GM19023 (cell line): ENCODE results near the gene CNKSR3.
A peak's percentile ranks its signal among the peaks of the same experiment; 100 is the strongest.
"Not testable (repeated sequence)": the region's sequence is repeated elsewhere in the genome, so short reads cannot be mapped to it uniquely, and the experiment has no call there.

Source experiments
- ATAC-seq: cut with Tn5 transposase; IDR thresholded peaks from one replicate; pipeline ENCODE4 v1.9.1; 2021; ENCODE audit warnings: mild to moderate bottlenecking, moderate library complexity; ENCODE audit not compliant: unreplicated experiment

CNKSR3 gene

DNA sequence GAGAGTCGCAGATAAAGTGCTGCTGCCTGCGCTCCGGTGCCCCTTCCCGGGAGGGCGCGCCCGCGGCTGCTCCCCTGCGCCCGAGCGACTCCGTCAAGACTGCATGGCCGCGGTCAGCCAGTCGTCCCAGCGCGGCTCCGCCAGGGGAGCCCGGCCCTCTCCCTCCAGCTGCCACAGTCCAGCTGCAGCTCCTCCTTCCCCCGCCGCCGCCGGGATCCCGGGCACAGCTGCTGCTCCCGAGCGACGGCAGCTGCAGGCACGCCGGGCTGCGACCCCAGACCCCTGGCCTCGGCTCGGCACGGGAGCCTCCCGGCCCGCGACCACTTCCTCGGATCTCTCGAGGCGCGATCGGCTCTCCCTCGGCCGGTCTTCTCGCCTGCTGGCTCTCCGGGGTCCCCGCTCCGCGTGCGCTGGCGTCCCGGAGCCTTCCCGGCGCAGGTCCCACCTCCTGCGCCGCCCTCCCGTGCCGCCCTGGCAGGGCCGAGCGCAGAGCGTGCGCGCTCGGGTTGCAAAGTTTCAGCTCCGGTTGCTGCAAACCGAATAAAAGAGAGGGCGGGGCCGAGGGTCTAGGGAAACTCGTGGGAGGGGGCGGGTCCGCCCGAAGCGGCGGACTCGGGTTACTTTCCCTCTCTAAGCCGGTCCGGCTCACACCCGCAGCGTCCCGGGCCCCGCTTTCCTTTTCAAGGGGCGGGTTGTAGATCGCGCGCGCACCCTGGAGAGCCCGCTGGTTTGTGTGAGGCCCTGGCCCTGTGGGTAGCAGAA lies at the start of gene CNKSR3:
Gene CNKSR3 (minus strand): TSS at position 542 of the 762 bp plus-strand sequence. CDS start 571 bp downstream, outside the sequence.
- ATAC-seq = peak; percentile 65

DNA sequence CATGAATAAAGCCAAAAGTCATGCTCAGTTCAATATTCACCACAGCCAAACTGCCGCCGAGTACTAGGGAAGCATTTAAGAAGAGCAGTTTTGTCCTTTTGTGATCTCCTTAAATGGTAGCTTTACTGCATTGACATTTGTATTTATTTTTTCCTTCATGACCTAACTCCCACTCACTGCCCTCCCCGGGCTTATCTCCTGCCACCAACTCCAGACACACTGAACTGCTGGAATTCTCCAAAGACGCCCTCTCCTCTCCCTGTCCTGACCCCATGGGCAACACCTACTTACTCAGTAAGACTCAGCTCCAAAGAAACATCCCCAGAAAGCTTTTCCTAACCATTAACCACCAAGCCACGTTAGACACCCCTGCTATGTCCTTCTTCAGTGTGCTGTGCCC lies 48.5 kb upstream of the CNKSR3 start:
- ATAC-seq = no peak

DNA sequence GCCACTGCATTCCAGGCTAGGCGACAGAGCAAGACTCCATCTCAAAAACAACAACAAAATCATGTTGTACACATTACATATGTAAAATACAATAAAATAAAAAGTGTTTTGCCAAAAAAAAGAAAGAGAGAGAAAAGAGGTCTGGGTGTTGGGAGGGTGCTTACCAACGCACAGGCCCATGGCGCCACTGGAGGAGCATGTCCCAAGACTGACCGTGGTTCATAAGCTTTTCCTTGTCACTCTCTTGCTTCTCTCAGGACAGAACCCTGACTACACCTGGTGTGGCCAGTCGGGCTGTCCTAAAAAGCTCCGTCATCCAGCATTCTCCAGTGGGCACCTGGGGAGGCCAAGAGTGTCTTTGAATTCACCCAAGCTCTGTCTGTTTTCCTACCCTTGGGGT lies 48.0 kb upstream of the CNKSR3 start:
- no peak for ATAC-seq

DNA sequence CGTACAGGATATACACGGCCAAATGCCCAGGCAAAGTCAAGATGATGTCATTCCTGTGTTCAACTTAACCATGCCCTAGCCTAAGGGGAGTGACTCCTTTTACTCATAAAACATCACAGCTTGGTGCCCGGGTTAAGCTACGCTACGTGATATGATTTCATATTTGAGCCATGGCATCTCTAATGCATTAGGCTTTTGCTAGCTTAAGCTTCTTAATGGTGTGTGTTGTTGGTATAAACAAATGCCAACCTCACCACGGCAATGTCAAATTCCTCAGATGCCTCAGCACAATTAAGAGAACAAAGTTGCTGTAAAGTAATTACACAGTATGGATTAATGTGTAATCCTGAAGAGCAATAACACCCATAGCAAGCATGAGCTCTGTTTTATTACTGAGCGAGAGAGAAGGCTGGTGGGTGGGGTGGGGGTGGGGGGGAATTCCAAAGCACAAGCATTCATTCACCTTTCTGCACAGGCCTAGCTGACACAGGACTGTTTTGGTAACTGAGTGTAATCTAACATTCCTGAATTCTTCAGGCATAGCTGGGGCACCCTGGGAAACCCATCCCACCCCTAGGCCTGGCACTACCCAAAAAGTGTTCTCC lies 44.7 kb upstream of the CNKSR3 start:
- no peak for ATAC-seq

DNA sequence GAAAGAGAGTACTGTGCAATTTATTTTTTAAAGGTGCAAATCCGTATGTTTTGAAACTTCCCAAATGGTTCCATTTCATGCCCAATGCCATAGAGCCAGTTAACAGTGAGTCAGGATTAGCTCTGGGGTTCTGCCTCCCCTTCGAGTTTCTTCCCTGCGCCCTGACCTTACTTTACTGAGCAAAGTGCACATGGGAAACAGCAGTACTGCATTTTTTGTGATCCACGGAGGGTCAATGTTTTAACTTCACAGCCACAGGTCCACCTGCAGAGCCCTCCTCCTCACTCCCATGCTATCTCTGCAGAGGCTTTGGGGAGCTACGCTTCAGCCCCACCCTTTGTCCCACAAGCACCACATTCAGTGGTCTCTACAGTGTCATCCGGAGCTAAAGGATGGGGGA lies 44.0 kb upstream of the CNKSR3 start:
- ATAC-seq = no peak

DNA sequence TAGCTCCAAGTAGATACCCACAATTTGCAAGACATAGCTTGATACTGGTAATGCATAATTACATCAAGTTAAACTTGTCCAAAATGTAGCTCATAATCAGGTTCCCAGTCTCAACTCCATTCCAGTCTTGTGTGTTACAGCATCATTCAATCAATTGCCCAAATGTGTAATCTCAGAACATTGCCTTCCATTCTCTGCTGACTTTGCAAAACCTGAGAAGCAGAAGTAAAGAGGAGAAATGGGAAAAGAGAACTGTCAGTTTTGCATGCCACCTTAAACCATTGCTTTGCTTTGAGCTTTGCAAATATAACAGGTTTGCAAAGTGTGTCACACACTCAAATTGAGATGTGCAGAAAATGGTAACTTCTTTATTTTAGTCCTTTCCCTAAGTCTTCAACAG lies 40.3 kb upstream of the CNKSR3 start:
- no peak for ATAC-seq

DNA sequence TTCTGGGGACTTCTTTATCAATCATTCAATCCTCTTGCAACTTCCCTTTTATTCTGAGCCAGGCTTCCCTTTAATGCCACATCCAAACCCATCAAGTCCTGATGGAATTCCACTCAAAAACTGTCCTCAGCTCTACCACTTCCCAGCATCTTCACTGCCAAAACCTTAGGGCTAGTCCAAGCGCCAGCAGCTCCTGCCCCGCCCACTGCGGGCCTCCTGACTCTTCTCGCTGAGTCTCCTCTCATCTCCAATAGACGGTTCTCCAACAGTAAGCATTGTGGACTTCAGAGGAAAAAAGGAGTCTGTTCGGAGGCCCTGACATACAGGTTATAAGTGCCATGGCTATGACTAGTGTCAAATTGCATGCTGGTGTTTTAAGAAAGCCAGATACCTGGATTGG lies 38.7 kb upstream of the CNKSR3 start:
- no peak for ATAC-seq

DNA sequence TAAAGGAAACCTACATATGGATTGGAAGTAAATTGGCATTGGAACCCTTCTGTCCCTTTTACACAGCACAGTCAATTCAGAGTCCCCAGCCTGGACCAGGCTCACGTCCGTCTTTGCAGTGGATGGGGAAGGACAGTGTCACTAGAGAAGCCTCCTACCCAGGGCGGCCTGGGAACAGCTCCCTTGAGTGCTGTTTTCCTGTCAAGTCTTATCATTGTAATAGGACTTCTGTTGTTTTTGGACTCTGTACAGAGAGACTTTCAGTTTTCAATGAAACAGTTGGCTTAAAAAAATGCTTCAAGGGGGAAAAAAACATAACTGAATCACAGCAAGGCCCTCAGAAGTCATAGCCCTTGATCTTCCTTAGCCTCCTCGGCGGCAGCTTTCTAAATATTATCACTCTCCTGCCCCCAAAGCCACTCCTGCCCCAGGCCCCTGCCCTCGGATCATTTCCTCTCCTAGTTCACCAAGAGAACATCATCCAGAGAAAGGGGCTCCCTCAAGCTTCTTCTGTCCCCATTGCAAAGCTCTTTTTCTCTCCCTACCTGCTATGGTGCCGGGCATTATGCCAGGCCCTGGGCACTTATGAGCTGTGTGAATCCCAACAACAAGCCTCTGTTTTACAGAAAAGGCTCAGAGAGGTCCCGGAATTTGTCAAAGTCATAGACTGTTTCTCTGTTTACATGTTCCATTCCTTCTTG lies 37.8 kb upstream of the CNKSR3 start:
- no peak for ATAC-seq

DNA sequence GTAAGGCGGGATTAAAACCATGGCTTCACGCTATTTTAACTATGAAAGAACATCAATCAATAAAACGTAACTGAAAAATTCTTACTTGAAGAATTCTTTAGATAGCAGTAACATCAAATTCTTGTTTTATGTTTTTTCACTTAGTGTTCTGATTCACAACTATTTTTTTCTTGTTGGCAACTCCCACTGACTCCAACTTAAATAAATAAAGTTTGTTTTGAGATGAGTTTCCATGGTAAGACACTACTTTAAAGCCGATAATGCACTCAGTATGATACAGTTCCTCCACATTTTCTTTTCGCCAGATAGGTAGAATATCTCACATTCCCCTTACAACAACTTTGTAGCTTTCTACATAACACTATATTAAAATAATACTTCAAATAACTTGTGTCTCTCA lies 33.1 kb upstream of the CNKSR3 start:
- no peak for ATAC-seq

DNA sequence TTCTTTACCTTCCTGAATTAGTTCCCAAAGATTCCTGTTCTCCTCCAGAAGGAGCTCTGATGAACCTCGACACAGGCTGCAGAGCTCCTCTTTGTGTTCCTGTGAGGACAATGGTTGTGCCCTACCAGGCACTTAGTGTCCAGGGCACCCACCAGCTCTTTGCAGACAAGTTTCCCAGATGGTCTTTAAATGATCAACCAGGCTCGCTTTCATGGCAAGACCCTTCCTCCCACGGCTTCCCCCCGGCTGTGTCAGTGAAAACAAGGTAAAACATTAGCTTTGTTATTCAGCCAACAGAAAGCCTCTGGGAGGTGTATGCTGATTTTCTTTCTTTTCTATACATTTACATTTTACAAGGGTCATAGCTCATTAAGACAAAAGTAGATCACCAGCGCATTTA lies 32.3 kb upstream of the CNKSR3 start:
- ATAC-seq = no peak

DNA sequence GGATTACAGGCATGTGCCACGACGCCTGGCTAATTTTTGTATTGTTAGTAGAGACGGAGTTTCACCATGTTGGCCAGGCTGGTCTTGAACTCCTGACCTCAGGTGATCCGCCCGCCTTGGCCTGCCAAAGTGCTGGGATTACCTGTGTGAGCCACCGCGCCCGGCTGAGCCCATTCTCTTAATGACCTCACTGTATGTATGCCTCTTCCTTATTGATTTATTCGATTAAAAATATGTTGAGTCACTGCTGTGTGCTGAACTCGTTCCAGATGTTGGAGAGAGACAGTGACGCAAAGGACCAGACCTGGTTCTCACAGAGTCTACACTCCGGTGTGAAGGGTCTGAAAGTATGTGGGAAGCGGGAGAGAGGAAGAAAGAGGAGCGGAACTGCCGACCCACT lies 31.4 kb upstream of the CNKSR3 start:
- ATAC-seq = not testable (repeated sequence)

DNA sequence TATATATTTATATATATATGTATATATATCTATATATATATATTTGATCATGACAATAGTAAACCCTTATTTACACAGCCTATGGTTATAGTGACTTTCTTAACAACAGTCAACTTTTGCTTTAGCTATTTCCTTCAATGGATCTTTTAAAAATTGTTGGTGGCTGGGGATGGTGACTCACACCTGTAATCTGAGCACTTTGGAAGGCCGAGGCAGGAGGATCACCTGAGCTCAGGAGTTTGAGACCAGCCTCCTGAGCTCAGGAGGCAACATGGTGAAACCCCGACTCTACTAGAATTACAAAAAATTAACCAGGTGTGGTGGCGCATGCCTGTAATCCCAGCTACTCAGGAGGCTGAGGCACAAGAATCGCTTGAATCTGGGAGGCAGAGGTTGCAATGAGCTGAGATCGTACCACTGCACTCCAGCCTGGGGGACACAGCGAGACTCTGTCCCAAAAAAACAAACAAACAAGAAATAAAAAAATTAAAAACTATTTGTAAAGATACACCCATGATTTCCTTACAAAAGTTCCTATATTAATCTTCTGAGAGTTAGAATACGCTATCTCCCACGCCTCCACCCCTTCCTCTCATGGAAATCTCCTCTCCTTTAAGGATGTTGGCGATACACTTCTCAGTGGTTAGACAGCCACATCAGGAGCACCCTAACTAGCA lies 29.2 kb upstream of the CNKSR3 start:
- no peak for ATAC-seq

DNA sequence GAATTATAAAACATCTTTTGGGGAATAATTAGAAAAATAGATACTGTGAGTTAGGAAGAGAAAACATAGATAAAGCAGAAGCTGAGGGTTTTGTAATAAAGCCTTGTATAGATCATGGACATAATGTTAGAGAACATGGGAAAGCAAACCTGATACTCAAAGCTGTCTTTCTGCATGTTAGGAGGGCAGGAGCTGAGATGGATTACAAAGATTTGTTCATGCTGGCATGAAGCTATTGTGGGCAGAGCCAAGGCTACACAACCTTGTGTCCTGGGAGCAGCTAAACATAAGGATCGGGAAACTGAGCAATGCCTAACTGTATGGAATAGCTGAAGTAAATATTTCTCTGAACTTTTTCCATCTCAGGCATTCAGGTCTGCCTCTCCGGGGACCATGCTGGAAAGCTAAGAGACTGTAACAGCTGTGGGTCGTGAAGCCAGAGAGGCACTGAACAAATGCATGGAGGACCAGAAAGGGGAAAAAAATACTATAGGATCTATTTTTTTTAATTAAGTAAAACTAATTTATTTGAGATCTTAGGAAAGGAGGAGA lies 28.2 kb upstream of the CNKSR3 start:
- no peak for ATAC-seq

DNA sequence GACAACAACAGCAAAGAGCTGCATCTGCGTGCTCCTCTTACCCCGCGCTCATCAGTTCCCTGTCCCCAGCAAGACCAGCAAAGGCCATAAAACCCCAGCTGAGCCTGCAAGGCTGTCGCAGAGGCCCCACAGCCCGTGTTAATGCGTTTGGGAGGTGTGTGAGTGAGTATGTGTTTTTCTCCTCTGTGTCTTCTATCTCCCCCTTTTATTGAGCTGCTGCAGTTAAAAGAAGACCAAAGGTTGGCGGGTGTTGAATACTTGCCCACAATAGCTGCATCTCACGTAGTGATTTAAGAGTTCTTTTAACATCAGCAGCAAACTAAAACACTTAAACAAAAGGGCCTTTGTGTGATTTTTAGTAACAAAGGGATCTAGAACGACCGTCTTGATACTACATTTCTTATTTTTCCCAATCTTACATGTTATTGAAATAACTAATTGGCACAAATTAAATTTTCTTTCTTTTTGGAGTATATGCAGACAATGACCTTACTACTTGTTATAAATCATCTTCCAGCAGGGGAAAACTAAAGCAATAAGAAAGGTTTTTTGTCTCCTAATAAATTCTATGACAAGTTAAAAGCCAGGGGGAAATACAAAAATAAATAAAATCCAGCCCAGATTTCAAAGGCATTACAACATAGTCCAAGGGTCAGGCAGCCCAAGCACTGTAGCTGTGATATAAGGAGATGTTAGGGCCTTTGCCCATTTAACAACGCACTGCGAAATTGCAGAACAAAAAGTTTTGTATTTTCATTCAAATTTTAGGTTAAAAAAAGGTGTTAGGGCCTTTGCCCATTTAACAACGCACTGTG lies 27.2 kb upstream of the CNKSR3 start:
- no peak for ATAC-seq

DNA sequence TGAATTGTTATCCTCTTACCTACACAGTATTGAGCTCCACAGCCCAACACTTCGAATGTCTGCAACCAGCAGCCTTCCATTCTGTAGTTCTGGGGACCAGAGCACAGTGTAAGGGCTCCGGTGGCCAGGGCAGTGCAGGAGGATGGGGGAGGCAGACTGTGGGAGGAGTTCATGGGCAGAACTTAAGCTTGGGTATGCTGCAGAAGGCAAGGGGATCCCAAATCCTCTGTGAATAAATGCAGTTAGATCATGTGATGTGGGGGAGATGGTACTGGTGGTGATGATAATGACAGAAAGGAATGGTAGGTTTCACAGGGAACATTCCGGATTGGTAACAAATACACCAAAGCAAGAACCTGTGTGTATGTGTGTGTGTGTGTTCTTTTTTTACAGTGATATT lies 26.5 kb upstream of the CNKSR3 start:
- no peak for ATAC-seq

DNA sequence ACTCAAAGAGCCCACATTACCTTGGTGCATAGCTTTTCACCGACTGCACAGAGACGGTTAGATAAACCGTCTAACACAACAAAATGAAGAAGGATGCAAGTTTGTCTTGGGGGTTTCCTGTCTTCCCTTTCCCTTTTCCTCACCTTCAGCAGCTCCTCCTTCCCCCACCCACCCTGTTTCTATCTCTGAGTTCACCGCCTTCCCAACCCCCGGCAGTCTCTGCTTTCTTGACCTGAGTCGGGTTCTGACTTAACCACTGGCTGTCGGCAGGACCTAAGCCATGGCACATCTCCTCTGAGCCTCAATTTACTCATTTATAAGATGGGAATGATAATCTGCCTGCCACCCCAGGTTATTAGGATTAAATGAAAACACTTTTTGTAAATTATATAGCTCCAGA lies 25.8 kb upstream of the CNKSR3 start:
- no peak for ATAC-seq

DNA sequence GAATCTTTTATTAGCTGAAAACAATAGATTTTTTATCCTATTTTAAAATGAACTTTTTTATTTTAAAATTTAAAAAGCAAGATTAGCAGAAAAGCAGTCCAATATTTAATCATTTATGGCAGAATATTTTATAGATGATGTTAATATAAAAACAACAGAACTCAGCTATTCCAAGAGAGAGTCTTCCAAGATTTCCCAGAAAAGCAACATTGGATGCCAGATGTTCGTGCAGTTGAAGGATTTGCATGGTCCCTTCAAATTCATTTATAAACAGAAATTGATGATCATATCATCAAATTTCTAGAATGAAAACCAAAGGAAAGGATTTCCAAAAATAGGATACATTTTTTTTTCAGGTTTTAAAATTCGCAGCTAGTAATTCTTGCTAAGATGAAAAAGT lies 25.4 kb upstream of the CNKSR3 start:
- no peak for ATAC-seq

DNA sequence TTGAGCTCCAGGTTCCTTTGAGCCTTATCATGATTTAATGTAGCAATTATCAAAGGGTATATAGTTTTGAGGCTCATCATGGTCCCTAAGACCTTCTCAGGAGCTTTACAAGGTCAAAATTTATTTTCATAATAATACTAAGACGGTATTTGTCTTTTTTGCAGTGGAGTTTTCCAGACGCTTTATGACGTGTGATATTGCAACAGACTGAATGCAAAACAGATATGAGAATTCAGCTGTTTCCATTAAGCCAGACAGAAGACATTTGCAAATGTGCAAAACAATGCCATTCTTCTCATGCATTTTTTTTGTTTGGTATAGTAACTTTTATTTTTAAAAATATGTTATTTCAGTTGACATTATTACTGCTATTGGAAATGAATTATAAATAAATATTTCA lies 24.7 kb upstream of the CNKSR3 start:
- no peak for ATAC-seq

DNA sequence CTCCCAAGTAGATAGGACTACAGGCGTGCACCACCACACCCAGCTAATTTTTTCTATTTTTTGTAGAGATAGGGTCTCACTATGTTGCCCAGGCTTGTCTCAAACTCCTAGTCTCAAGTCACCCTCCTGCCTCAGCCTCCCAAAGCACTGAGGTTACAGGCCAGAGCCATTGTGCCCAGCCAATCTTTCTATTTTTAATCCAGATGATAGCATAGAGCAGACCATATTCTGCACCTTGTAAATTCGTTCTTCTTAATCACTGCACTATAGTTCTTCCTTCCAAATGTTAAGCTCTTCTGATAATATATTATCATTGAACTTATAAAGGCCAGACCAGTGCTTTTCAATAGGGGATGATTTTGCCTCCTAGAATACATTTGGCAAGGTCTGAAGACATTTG lies 24.0 kb upstream of the CNKSR3 start:
- ATAC-seq = no peak

DNA sequence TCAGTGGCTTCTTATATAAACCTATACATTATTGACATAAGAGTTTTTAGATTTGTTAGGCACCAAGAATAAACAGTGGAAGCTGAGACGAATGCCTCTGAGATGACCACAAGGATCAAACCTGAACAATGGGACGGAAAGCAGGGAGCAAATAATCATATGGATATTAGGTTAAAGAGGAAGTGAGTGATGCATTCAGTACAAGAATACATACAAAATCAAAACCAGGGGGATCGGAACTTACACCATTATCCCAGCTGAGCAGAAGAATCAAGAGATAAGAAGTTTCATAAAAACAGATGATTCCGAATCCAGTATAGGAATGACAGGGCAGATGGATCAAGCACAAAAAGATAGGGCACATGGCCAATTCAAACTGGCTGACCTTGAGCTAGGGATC lies 21.9 kb upstream of the CNKSR3 start:
- no peak for ATAC-seq

DNA sequence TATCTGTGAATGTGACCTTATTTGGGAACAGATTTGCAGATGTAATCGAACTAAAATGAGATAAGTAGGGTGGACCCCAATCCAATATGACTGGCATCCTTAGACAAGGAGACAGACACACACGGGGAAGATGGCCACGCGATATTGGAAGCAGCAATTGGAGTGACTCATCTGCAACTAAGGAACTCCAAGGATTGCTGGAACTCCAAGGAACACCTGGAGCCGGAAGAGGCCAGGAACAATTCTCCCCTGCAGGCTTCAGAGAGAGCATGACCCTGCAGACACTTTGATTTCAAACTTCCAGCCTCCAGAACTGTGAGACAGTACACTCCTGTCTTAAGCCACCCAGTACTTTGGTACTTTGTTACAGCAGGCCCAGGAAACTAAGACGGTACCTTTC lies 19.5 kb upstream of the CNKSR3 start:
- ATAC-seq = no peak
